Measurements from ENCODE around the gene ITPK1. TPM values are rescaled to one million over a fixed set of nuclear protein-coding genes. Genes with fewer than 3 reads are reported as not detected.
A peak's percentile ranks its signal among the peaks of the same experiment; 100 is the strongest.

Gene ITPK1
- total and polyA plus RNA-seq, 12 donors: 47.1 to 152 (median 92.7) TPM

DNA sequence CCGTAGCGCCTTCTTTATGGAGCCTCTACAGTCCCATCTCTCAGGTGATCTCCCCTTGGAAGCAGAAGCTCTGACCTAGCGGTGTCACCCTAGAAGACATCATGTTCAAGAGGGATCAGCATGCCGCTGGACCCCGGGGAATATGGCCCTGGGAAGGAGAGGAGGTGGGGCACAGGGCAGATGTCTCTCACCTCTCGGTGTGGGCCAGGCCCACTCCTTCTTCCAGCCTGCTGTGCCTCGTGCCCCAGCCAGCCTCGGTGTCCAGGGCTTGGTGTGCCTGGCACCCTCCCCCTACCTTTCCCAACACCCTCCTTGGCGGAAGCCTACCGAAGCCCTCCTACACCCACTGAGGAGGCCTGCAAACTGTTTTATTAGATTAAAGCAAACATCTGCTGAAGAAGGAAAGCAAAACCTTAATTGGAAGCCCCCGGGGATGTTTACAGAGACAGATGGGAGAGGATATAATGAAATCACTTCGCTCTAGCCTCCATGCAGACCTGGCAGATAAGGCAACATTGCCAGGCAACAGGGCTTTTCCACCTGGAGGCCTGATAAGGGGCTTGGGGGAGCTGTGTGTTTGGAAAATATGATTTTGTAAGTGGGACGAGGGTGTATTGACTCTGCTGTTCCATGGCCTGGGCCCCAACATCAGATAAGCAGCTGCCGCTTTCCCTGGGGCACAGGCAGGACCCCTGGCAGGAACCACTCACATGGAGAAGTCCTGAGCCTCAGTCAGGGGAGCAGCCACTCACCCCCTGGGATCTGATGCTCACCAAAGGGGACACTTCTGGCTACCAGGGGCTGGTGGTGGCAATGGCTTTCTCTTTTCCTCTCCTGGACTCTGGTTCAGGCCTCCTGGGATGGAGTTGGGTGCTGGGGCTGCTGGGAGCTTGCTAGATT lies 198.4 kb downstream of the ITPK1 start:
- intact Hi-C loops (cut with DNase I): no loop called here
- Histone ChIP-seq H3K27me3 (peaks cover 0 to 62% (median 30%) of the 10 kb centered on the region in 7 donors), H3K9me3 (no peaks in the 10 kb centered on the region), H3K36me3 (no peaks in the 10 kb centered on the region), H3K4me3 (no peak overlapping the region), H3K4me1 (no peaks in the 10 kb centered on the region), H3K27ac (no peak overlapping the region)
- no peak for ATAC-seq
- TF ChIP-seq, protein P1, sequence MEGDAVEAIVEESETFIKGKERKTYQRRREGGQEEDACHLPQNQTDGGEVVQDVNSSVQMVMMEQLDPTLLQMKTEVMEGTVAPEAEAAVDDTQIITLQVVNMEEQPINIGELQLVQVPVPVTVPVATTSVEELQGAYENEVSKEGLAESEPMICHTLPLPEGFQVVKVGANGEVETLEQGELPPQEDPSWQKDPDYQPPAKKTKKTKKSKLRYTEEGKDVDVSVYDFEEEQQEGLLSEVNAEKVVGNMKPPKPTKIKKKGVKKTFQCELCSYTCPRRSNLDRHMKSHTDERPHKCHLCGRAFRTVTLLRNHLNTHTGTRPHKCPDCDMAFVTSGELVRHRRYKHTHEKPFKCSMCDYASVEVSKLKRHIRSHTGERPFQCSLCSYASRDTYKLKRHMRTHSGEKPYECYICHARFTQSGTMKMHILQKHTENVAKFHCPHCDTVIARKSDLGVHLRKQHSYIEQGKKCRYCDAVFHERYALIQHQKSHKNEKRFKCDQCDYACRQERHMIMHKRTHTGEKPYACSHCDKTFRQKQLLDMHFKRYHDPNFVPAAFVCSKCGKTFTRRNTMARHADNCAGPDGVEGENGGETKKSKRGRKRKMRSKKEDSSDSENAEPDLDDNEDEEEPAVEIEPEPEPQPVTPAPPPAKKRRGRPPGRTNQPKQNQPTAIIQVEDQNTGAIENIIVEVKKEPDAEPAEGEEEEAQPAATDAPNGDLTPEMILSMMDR (IDR thresholded peaks at IDR 0.05): no peak
- WGBS, 2 donors: 56 to 62% methylated on average over 14 of the region's 14 CpGs
- DNase-seq: no peak

DNA sequence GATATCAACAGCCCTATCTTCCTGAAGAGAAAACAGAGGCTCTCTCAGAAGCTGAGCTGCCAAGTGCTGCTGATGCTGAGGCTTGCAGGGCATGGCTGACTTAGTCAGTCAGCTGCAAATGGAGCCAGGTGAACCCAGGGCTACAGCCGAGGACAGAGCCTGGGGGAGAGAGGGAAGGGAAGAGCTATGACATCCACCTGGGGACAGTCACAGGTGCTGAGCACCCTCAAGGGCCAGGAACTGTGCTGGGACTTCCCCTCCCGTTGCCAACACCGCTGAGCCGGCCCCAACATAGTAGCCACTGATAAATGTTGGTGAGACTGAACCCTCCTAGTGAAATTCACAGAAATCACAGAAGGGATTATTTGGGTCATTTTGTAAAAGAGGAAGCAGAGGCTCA lies 199.5 kb downstream of the ITPK1 start:
- Histone ChIP-seq H3K4me3 (no peak overlapping the region), H3K27ac (no peak overlapping the region), H3K36me3 (no peaks in the 10 kb centered on the region), H3K9me3 (no peaks in the 10 kb centered on the region), H3K4me1 (no peaks in the 10 kb centered on the region), H3K27me3 (peaks cover 0 to 52% (median 22%) of the 10 kb centered on the region in 7 donors)
- TF ChIP-seq, protein P1 (IDR thresholded peaks at IDR 0.05): no peak
- ATAC-seq (no peak), DNase-seq (no peak)
- intact Hi-C loops (cut with DNase I): no loop called here
- WGBS, 2 donors: 79 to 80% methylated on average over 4 of the region's 4 CpGs

GRCh38 chr14:92914087-92914656 lies 201.6 kb downstream of the ITPK1 start:
- H3K27me3 ChIP-seq: peaks cover 0 to 41% (median 19%) of the 10 kb centered on the region in 7 donors
- intact Hi-C loops (cut with DNase I): no loop called here

DNA sequence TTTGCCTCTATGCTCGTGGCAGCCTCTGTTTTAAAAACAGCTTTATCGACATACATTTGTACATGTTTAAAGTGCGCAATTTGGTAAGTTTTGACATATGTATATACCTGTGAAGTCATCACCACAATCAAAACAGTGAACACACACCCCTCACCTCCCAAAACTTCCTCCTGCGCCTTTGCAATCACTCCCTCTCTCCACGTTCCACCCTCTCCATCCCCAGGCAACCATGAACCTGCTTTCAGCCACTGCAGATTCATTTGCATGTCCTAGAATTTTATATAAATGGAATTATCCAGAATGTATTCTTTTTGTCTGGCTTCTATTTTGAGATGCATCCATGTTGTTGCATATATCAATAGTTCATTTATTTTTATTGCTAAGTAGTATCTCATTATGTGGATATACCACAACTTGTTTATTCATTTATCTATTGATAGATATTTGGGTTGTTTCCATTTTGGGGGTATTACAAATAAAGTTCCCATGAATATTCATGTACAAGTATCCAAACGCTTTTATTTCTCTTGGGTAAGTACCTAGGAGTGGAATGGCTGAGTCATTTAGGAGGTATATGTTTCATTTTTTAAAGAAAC lies 208.3 kb downstream of the ITPK1 start:
- WGBS, 2 donors: 73 to 75% methylated on average over 6 of the region's 6 CpGs
- Histone ChIP-seq H3K4me3 (no peak overlapping the region), H3K9me3 (no peaks in the 10 kb centered on the region), H3K4me1 (peaks cover 0 to 12% (median 0%) of the 10 kb centered on the region in 9 donors), H3K27me3 (peaks cover 0 to 48% (median 16%) of the 10 kb centered on the region in 7 donors), H3K36me3 (no peaks in the 10 kb centered on the region), H3K27ac (no peak overlapping the region)
- DNase-seq (no peak), ATAC-seq (no peak)
- TF ChIP-seq, protein P1 (IDR thresholded peaks at IDR 0.05): no peak
- intact Hi-C loops (cut with DNase I): no loop called here

More at GRCh38 chr14:92914087-92914656, 201.6 kb downstream of the ITPK1 start:
- TF ChIP-seq, protein P1 (IDR thresholded peaks at IDR 0.05): no peak
- DNase-seq: peak; percentile 18 to 28
- H3K4me3 ChIP-seq: no peak overlapping the region
- H3K27ac ChIP-seq: no peak overlapping the region
- no peaks in the 10 kb centered on the region for H3K36me3 ChIP-seq
- H3K4me1 ChIP-seq: no peaks in the 10 kb centered on the region
- WGBS, 2 donors: 6% methylated on average over 7 of the region's 7 CpGs
- H3K9me3 ChIP-seq: no peaks in the 10 kb centered on the region
- ATAC-seq: peak in 2 of 8 donors; percentile 31 to 48

Data from heart right ventricle (tissue), 16 donors.